LNCaP clone FGC (cell line): Measurements from ENCODE around the gene NHERF2.

Experiments used
- DNase-seq: peaks from one replicate; pipeline ENCODE4 v3.0.0-alpha.2; 2011; ENCODE audit warnings: low read depth
- H3K4me3 ChIP-seq: 2 replicates; pipeline ENCODE4 v1.5.1; 2011; ENCODE audit warnings: mild to moderate bottlenecking, low read depth, low read length, control low read depth
- TF ChIP-seq, protein P1 (sequence below): IDR thresholded peaks from 2 replicates; pipeline ENCODE4 v1.5.1; 2012; ENCODE audit warnings: mild to moderate bottlenecking; ENCODE audit not compliant: control insufficient read depth, insufficient read depth; ENCODE audit errors: extremely low read depth

The NHERF2 gene

DNA sequence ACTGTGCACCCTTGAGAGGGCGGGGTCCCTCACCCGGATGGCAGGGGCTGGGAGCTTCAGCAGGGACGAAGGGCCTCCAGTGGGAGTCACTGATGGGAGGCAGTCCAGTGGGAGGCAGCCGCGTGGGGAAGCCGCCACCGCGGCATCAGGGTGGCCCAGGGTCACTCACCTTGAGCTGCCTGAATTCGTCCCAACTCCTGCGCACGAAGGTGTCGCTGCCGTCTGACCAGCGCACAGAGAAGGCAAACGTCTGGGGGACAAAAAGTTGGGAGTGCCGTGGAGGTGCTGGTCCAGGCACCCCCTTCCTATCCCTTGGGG is 46.0 kb upstream of the NHERF2 start:
- no peak for DNase-seq
- TF ChIP-seq, protein P1, sequence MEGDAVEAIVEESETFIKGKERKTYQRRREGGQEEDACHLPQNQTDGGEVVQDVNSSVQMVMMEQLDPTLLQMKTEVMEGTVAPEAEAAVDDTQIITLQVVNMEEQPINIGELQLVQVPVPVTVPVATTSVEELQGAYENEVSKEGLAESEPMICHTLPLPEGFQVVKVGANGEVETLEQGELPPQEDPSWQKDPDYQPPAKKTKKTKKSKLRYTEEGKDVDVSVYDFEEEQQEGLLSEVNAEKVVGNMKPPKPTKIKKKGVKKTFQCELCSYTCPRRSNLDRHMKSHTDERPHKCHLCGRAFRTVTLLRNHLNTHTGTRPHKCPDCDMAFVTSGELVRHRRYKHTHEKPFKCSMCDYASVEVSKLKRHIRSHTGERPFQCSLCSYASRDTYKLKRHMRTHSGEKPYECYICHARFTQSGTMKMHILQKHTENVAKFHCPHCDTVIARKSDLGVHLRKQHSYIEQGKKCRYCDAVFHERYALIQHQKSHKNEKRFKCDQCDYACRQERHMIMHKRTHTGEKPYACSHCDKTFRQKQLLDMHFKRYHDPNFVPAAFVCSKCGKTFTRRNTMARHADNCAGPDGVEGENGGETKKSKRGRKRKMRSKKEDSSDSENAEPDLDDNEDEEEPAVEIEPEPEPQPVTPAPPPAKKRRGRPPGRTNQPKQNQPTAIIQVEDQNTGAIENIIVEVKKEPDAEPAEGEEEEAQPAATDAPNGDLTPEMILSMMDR = no peak
- no peak overlapping the region for H3K4me3 ChIP-seq

DNA sequence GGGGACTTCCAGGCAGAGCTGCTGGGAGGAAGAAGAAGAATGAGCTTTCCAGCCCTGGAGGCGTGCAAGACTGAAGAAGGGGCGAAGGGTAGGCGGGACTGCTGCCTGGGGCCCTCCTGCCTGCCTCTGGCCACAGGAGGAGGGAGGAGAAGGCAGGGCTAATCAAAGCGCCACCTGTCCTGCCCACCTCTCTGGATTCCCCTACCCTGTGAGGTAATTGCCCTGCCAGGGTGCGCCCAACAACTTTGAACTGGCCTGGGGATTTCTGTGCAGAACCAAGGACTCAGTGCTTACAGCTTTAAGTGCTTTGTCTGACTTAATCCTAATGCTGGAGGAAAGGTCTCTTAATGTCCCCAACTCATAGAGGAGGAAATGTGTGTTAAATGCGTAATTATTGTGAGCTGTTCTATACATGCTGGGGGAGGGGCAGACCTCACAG is 45.3 kb upstream of the NHERF2 start, which contains the start of gene NOXO1:
TSS of gene NOXO1 (minus strand) at position 72 of the 439 bp plus-strand sequence. CDS start 290 bp downstream, outside the sequence.
- no peak for DNase-seq
- TF ChIP-seq, protein P1 = no peak
- no peak within 1 kb of the TSS for H3K4me3 ChIP-seq

DNA sequence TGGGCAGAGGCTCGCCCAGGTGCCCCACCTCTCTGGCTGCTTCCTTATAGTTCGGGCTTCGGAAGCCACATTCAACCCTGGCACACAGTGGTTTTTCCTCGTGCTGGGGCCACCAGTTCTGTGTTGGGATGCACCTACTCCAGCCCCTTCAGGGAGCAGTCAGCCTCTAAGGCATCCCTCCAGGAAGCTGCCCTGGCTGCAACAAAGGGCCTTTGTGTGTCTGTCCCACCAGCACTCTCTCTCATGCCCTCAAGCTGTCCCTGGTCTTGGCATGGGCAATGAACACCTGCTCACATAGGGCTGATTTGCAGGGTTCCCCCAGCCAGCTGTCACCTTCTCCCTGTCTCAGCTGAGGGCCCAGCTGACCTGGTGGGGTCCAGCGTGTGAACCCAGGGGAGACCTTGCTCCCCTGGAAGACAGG is 44.7 kb upstream of the NHERF2 start:
- no peak overlapping the region for H3K4me3 ChIP-seq
- no peak for DNase-seq
- TF ChIP-seq, protein P1 = no peak

DNA sequence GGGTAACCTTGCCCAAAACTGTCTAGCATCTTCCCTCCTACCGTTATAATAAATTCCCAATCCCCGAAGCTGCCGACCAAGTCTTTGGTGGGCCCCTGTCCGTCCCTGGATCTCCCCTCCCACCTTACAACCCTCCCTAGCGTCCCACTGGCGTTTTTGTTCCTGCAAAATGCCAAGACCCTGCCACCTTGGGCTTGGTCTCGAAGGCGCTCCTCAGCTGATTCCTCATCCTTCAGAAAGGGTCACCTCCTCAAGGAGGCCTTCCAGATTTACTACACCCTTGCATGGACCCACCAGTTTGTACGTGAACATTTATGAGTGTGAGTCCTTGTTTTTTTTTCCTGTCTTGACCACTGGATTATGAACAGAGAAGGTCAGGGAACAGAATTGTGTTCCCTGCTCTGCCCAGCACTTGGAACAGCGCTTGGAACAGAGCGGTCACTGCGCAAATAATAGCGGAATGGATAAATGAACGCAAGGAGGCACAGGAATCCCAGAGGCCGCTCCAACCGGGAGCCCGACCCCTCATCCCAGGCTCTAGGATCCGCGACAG is 43.6 kb upstream of the NHERF2 start:
- peak overlapping the region; percentile 54 for H3K4me3 ChIP-seq

DNA sequence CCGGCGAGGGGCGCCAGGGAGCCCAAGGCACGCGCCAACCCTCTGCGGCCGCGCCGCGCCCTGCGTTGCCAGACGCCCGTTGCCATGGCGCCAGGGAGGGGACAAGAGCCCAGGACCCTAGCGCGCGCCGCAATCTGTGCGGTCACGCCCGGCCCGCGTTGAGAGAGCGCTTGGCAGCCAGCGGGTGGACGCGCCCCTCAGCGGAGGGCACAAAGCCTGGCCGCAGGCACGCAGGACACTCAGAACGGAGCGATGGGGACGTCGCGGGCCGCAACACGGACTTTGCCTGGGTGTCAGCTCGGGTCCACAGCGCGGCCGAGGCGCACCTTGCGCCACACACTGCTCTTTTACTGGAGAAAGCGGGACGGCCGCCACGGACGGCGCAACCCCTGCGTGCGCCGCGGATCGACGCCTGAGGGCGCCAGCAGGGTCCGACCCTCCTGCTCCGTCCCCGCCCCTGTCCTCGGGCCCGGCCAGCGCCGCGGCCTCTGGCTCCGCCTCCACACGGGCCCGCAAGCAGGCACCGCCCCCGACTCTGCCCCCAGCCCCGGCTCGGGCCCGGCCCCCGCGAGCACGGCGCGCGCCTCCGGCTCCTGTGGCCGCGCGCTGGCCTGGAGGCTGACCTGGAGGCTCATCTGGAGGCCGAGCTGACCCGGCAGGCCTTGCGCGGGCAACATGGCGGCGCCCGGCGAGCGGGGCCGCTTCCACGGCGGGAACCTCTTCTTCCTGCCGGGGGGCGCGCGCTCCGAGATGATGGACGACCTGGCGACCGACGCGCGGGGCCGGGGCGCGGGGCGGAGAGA is 43.0 kb upstream of the NHERF2 start, which contains the start of gene GFER:
TSS of gene GFER (plus strand) at position 650 of the 803 bp plus-strand sequence. CDS start at position 676, 26 bp downstream.
- peak; percentile 78 for DNase-seq
- TF ChIP-seq, protein P1 = peak; percentile 72

More for the DNA sequence above, 43.6 kb upstream of the NHERF2 start:
- no peak for DNase-seq
- TF ChIP-seq, protein P1 = peak; percentile 31; the same call in 1 of the 2 replicates

DNA sequence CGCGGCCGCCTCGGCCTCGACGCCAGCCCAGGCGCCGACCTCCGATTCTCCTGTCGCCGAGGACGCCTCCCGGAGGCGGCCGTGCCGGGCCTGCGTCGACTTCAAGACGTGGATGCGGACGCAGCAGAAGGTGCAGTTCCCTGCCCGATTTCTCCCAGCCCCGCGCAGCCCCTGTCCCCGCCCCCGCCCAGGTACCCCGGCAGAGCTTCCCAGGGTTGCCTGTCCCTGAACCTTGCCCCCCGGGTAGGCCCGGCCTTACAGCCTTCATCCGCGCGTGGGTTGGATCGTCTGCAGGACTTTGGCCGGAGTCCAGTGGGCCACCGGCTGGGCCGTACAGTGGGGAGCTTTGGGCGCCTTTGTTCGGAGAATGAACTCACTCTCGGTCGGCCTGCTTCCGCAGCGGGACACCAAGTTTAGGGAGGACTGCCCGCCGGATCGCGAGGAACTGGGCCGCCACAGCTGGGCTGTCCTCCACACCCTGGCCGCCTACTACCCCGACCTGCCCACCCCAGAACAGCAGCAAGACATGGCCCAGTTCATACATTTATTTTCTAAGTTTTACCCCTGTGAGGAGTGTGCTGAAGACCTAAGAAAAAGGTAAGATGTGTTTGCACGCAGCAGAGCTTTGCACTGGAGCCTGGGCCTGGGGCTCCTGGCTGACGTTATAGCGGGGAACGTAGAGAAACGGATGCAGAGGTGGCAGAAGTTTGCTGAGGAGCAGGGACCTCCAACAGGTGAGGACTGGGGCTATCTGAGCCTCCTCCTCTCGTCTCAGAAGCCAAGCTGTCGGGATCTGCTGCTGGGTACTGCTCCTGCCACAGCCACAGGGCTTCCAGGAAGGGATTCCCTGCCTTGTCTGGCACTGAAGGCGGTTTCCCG is 42.1 kb upstream of the NHERF2 start:
- DNase-seq = no peak
- TF ChIP-seq, protein P1 = no peak
- H3K4me3 ChIP-seq = peak overlapping the region; percentile 73

More for the DNA sequence above, 43.0 kb upstream of the NHERF2 start, which contains the start of gene GFER:
- peak within 1 kb of the TSS; percentile 73 for H3K4me3 ChIP-seq
